B cell (primary cell): ENCODE measurements around the gene GSTM3. TPM values are rescaled to one million over a fixed set of nuclear protein-coding genes. Genes with fewer than 3 reads are reported as not detected.

ENCODE experiments used
- ATAC-seq: fragments of 200-7000 bp; cut with Tn5 transposase; one replicate; pipeline ENCODE4 v1.10.0; 2021; ENCODE audit warnings: low read depth, mild to moderate bottlenecking, moderate number of reproducible peaks, moderate library complexity
- CTCF ChIA-PET: fragments of 350-600 bp; sonication (Branson Sonifier 250); formaldehyde crosslinking; loops from one replicate; lab custom pipeline; 2021; ENCODE audit warnings: antibody characterized with exemption, inconsistent platforms; lab: Charles Lee
- POLR2A ChIA-PET: fragments of 350-600 bp; sonication (Branson Sonifier 250); formaldehyde crosslinking; loops from one replicate; lab custom pipeline; 2021; ENCODE audit warnings: antibody characterized with exemption; lab: Charles Lee
- DNase-seq: peaks from one replicate; pipeline ENCODE4 v3.0.0; 2013
- H2AFZ ChIP-seq: 2 replicates; pipeline ENCODE4 v1.6.1; 2012; ENCODE audit warnings: mild to moderate bottlenecking, low read depth, low read length; ENCODE audit not compliant: insufficient read depth, poor library complexity, severe bottlenecking
- H3K27ac ChIP-seq, 2 donors: 1 replicate in 1 of 2; 2 replicates in 1 of 2; pipeline ENCODE4 v1.5.1; 2012 to 2013; ENCODE audit warnings: low read length in 2 of 2, mild to moderate bottlenecking in 2 of 2, moderate library complexity in 1 of 2
- H3K27me3 ChIP-seq, 4 experiments: fragments of 200-600 bp in 1 of 4; sonication (generic) in 1 of 4; replicated peaks in 1 of 4; 1 replicate in 2 of 4; 2 replicates in 2 of 4; pipeline versions ENCODE4 v1.6.1 to v1.7.0; 2013 to 2016; ENCODE audit warnings: low read length in 3 of 4, mild to moderate bottlenecking in 2 of 4, mixed read lengths in 1 of 4, moderate library complexity in 1 of 4; ENCODE audit not compliant: insufficient read depth in 4 of 4, control insufficient read depth in 3 of 4; ENCODE audit errors: control extremely low read depth in 1 of 4
- H3K36me3 ChIP-seq, 2 experiments: replicated peaks in 1 of 2; 1 replicate in 1 of 2; 2 replicates in 1 of 2; pipeline versions ENCODE4 v1.6.1 to v1.7.1; 2013; ENCODE audit warnings: low read length in 1 of 2; ENCODE audit not compliant: insufficient read depth in 2 of 2, control insufficient read depth in 1 of 2; ENCODE audit errors: control extremely low read depth in 1 of 2, extremely low read depth in 1 of 2
- H3K4me1 ChIP-seq, 2 donors: fragments of 200-600 bp in 1 of 2; sonication (generic) in 1 of 2; 1 replicate in 1 of 2; 2 replicates in 1 of 2; pipeline versions ENCODE4 v1.5.1 to v1.6.1; 2013 to 2017; ENCODE audit warnings: low read length in 2 of 2; ENCODE audit not compliant: control insufficient read depth in 2 of 2, insufficient read depth in 2 of 2
- H3K4me2 ChIP-seq: replicated peaks from 2 replicates; pipeline ENCODE3; 2012; ENCODE audit warnings: mild to moderate bottlenecking, low read depth, low read length; ENCODE audit not compliant: poor library complexity, severe bottlenecking
- H3K4me3 ChIP-seq, 5 experiments: fragments of 200-600 bp in 1 of 5; sonication (generic) in 1 of 5; 1 replicate in 3 of 5; 2 replicates in 2 of 5; pipeline versions ENCODE4 v1.5.1 to v1.7.0; 2011 to 2016; ENCODE audit warnings: low read length in 4 of 5, mild to moderate bottlenecking in 4 of 5, low read depth in 2 of 5, control low read depth in 1 of 5, moderate library complexity in 1 of 5; ENCODE audit not compliant: insufficient read depth in 1 of 5; ENCODE audit errors: control extremely low read depth in 1 of 5, extremely low read depth in 1 of 5
- H3K79me2 ChIP-seq: fragments of 200-600 bp; sonication (generic); one replicate; pipeline ENCODE4 v1.6.0; 2016; ENCODE audit warnings: low read length; ENCODE audit not compliant: control insufficient read depth, insufficient read depth
- H3K9ac ChIP-seq: fragments of 200-600 bp; sonication (generic); 2 replicates; pipeline ENCODE4 v1.6.1; 2017; ENCODE audit warnings: mild to moderate bottlenecking, low read length, moderate library complexity
- H3K9me3 ChIP-seq, 3 donors: one replicate each; pipeline versions ENCODE4 v1.6.1 to v1.7.1; 2013; ENCODE audit warnings: low read length in 2 of 3; ENCODE audit not compliant: control insufficient read depth in 2 of 3, insufficient read depth in 1 of 3; ENCODE audit errors: control extremely low read depth in 1 of 3
- H4K20me1 ChIP-seq: 2 replicates; pipeline ENCODE4 v1.6.0; 2012; ENCODE audit warnings: mild to moderate bottlenecking, low read length; ENCODE audit not compliant: insufficient read depth, control insufficient read depth, poor library complexity, severe bottlenecking
- H3K27ac Mint-ChIP-seq: one replicate; pipeline ENCODE4 v1.8.0; 2021; ENCODE audit warnings: mixed read lengths
- H3K27me3 Mint-ChIP-seq: one replicate; pipeline ENCODE4 v1.8.0; 2021; ENCODE audit warnings: mixed read lengths
- H3K4me1 Mint-ChIP-seq: one replicate; pipeline ENCODE4 v1.8.0; 2021; ENCODE audit warnings: mixed read lengths
- H3K4me3 Mint-ChIP-seq: one replicate; pipeline ENCODE4 v1.8.0; 2021; ENCODE audit warnings: mixed read lengths
- H3K9me3 Mint-ChIP-seq: one replicate; pipeline ENCODE4 v1.8.0; 2022; ENCODE audit warnings: mixed read lengths; ENCODE audit not compliant: insufficient read depth
- CTCF ChIP-seq: fragments of 200-600 bp; IDR thresholded peaks from one replicate; pipeline ENCODE4 v1.8.0; 2022; ENCODE audit warnings: antibody characterized with exemption, mild to moderate bottlenecking
- EZH2 ChIP-seq: IDR thresholded peaks from 2 replicates; pipeline ENCODE4 v1.6.1; 2012; ENCODE audit warnings: borderline replicate concordance, low read depth, mild to moderate bottlenecking, moderate library complexity, low read length; ENCODE audit not compliant: insufficient read depth, poor library complexity, severe bottlenecking
- WGBS: methylation state at CpG from one replicate; pipeline ENCODE4 v1.1.5; 2013; ENCODE audit warnings: missing lambda C conversion rate; ENCODE audit not compliant: insufficient coverage; 5-methylcytosine and 5-hydroxymethylcytosine counted together
- intact Hi-C: fragments of 100-400 bp; cut with micrococcal nuclease; formaldehyde crosslinking; loops from one replicate; pipeline ENCODE4 v1.10.0; 2022
- polyA plus RNA-seq: library from polyadenylated mRNA; depleted of rRNA; stranded (reverse); fragments of >200 nt; gene quantifications from 2 replicates; pipeline ENCODE4 v1.2.3, GENCODE V29; 2012
- total RNA-seq, 2 donors: library from RNA; stranded (reverse); fragments of 120-200 nt in 1 of 2; gene quantifications; 1 replicate in 1 of 2; 2 replicates in 1 of 2; pipeline versions ENCODE4 v1.2.3 to v1.2.4, GENCODE V29; 2013 to 2022

The GSTM3 gene
- total and polyA plus RNA-seq, 2 donors (not counting 1 experiment from before 2014, with no cell fraction given) = 1.9 to 2.8 TPM

GRCh38 chr1:109721042-109721441 is 19.8 kb downstream of the GSTM3 start:
- DNase-seq (no peak), ATAC-seq (no peak)
- Histone ChIP-seq H2AFZ (no peak overlapping the region), H3K9ac (no peak overlapping the region), H3K27ac (no peak overlapping the region), H3K9me3 (no peaks in the 10 kb centered on the region), H3K27me3 (peaks cover 0 to 3% (median 0%) of the 10 kb centered on the region in 4 experiments), H3K4me2 (no peak overlapping the region), H3K4me1 (no peaks in the 10 kb centered on the region), H3K4me3 (no peak overlapping the region), H4K20me1 (no peaks in the 10 kb centered on the region), H3K79me2 (no peaks in the 10 kb centered on the region), H3K36me3 (no peaks in the 10 kb centered on the region)
- TF ChIP-seq EZH2 (no peak), CTCF (no peak)
- POLR2A ChIA-PET = no interaction called here
- CTCF ChIA-PET = no interaction called here
- Mint-ChIP-seq H3K4me1 (no peaks in the 10 kb centered on the region), H3K27ac (no peak overlapping the region), H3K9me3 (no peaks in the 10 kb centered on the region), H3K27me3 (peaks cover 17% of the 10 kb centered on the region), H3K4me3 (no peak overlapping the region)
- 82% methylated on average over 3 of the region's 5 CpGs for WGBS
- intact Hi-C loops = no loop called here

DNA sequence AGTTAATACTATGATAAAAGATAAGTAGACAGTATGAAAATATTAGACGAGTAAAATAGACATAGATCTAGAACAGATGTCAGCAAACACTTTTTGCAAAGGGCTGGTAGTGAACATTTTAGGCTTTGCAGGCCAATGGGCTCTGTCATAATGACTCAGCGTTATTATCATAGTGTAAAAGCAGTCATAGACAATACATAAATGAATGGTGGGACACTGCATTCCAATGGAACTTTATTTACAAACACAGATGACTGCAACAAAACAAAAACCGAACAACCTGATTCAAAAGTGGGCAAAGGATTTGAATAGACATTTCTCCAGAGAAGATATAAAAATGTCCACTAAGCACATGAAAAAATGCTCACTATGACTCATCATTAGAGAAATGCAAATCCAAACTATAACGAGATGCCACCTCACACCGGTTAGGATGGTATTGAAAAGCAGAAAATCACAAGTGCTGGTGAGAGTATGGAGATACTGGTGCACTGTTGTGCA is 21.5 kb downstream of the GSTM3 start:
- ChIA-PET POLR2A (no interaction called here), CTCF (no interaction called here)
- 43% methylated on average over 1 of the region's 5 CpGs for WGBS
- H3K27me3 Mint-ChIP-seq = peaks cover 15% of the 10 kb centered on the region
- H3K4me2 ChIP-seq = no peak overlapping the region
- no peaks in the 10 kb centered on the region for H4K20me1 ChIP-seq
- no peak for DNase-seq
- H3K9me3 ChIP-seq = no peaks in the 10 kb centered on the region
- H2AFZ ChIP-seq = no peak overlapping the region
- no peaks in the 10 kb centered on the region for H3K4me1 ChIP-seq
- no peak overlapping the region for H3K4me3 ChIP-seq
- no peak overlapping the region for H3K27ac ChIP-seq
- H3K4me3 Mint-ChIP-seq = no peak overlapping the region
- H3K79me2 ChIP-seq = no peaks in the 10 kb centered on the region
- intact Hi-C loops = no loop called here
- ATAC-seq = no peak
- H3K27ac Mint-ChIP-seq = no peak overlapping the region
- no peaks in the 10 kb centered on the region for H3K4me1 Mint-ChIP-seq
- no peaks in the 10 kb centered on the region for H3K36me3 ChIP-seq
- H3K9me3 Mint-ChIP-seq = no peaks in the 10 kb centered on the region
- H3K9ac ChIP-seq = no peak overlapping the region
- H3K27me3 ChIP-seq = peaks cover 0 to 3% (median 0%) of the 10 kb centered on the region in 4 experiments
- TF ChIP-seq CTCF (no peak), EZH2 (no peak)
